HG03060 (cell line): ENCODE measurements around the gene ARID2.

Experiments
- ATAC-seq: cut with Tn5 transposase; IDR thresholded peaks from one replicate; pipeline ENCODE4 v1.9.1; 2021; ENCODE audit warnings: low read depth, moderate number of reproducible peaks; ENCODE audit not compliant: unreplicated experiment

Gene ARID2

DNA sequence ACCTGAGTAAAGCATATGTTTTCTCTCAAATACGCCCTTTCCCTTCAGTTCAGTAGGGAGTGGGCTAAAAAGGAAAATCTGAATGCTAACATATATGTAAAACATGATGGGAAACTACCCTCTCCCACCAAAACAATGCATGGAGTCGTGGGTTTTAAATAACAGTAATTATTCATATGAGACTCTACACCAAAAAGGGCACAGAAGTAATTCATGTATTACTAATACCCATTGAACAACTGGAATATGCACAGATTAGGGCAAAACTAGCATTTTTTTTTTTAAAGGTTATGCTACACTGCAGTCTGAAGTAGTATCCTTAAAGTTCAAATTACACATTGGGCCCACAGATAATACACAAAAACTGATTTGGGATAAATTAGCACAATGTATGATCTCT, 8.1 kb upstream of the ARID2 start:
- no peak for ATAC-seq

DNA sequence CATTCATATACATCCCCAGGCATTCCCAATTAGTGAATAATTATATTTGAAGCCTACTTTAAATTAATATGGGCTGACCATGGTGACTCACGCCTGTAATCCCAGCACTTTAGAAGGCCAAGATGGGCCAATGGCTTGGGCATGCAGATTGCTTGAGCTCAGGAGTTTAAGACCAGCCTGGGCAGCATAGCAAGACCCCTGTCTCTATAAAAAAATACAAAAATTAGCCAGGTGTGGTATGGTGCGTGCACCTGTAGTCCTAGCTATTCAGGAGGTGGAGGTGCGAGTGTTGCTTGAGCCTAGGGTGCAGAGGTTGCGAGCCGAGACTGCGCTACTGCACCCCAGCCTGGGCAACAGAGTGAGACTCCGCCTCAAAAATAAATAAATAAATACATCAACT, 7.6 kb upstream of the ARID2 start:
- no peak for ATAC-seq

DNA sequence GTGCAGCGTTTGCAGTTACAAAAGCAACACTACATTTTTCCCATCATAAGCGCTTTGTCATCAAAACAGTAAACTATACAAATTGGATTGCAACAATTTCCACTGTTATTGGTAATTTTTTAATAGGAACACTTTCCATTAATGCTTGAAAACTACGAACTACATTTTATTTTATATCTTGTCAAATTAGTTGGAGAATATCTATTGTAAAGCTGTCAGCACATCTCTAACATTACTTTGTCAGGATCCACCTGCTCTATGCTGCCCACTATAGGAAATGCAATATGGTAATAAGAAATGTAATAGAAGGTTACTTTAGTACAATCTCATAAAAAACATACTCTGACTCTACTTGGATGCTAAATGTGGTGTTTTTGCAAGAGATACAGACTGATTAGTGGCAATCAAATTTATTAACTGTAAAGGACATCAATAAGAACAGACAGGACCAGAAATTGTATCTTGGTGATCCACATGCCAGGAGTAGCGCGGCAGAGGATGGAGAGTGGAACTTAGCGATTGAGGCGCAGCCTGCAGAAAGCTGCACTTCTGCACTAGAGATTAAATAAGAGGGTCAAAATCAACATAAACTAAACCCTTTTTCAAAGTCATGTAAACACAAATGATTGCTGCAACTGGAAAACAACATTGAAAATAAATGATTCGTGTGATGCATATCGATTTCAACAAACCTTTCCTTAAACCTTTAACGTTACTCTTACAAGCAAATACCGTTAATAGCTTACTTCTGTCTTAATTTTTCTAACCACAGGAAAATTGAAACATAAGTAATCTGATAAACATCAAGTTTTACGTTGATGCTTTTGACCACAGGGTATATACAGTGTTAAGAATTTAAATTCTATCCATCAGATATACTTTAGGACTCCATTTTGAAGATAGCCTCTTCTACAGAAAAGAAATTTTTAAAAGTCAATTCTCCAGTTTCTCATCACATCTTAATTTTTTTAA, 3.6 kb upstream of the ARID2 start:
- ATAC-seq, result no peak

- ATAC-seq, result no peak
Measured at GRCh38 chr12:45726603-45727300, 2.8 kb upstream of the ARID2 start.

DNA sequence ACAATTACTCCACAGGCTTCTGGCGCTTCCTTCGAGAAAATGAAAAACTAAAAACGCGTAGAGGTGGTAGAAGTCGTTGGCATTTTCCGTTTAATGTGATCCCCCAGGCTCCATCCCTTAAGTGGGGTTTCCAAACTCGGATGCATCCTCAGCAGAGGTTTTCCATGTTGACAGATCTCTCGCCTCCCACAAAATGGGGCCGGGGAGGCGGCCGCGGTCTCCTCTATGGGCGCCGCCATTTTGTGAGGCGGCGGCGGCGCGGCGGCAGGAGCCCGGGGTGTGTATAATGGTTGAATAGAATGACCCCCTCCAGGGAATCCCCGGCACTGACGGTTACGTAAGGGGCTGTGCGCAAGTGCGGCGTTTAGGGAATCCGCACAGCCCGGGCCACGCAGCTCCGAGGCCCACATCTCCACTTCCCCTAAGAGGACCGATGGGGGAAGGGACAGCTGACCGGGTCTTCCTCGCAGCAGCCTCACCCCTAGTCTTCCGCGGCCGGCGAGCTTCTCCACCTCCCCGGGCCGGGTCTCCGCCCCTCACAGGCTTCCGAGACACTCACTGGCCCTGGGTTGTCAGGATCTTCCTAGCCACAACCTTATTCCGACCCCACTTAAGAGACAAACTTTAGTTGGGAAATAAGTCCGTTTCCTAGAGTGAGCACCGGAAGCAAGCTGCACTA, 2.1 kb upstream of the ARID2 start:
- ATAC-seq, result peak; percentile 48

DNA sequence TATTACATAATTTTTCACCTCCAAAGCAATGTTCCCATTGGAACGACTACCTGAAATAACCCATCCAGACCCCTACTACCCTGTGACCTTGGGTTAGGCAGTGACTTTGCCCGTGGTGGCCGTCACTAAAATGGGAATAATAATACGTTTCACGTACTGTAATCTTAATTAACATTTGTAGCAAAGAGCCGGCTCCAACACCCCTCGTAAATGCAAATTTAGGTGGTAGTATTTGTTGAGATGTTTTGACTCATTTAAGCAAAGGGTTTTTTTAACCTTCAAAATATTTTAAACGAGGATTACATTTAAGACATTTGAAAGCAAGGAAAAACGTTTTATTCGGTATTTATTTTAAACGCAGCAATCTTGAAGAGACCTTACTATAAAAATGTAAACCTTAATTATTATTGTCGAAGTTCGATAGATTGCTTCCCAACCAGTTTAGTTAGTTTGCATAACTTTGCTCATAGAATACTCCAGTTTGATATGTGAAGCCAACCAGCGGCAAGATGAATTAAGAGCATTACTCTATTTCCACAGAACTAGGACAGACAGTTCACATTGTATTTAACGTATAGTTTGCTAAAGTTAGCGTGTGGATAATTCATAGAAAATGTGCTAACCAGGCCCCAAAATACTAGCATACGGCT, 1.4 kb upstream of the ARID2 start:
- no peak for ATAC-seq

DNA sequence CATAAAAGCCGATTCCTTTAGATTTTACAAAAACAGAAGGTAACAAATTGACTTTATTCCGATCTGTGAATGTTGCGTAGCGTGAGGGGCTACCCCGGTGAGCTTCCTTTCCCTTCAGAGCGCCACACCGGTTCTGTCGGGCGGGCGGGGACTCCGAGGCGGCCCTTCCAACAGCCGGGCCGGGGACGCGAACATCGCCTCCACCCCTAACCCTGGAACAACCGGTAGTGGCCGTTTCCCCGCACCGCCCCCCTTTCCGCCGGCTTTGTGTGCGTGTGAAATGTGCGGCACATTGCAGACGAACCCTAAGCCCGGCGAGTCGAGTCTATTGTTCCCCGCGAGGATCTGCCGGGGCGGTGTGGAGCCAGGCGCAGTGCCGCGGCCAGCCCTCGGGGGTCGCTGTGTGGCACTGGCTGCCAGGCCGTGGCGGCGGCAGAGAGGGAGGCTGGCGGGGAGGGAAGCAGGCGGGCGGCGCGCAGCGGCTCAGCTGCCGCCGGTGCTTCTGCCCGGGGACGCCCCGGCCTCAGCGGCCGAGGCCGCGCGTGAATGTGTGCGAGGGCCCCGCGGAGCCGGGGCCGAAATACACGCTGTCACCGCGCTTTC, 775 bp upstream of the ARID2 start:
- ATAC-seq, result peak; percentile 41

- no peak for ATAC-seq
Measured at GRCh38 chr12:45730084-45730347, 510 bp downstream of the ARID2 start.

- ATAC-seq, result no peak
Measured at GRCh38 chr12:45730348-45731189, 1.1 kb downstream of the ARID2 start.

- no peak for ATAC-seq
Measured at GRCh38 chr12:45731190-45731775, 1.8 kb downstream of the ARID2 start.

GRCh38 chr12:45732250-45732649, 2.7 kb downstream of the ARID2 start:
- no peak for ATAC-seq

DNA sequence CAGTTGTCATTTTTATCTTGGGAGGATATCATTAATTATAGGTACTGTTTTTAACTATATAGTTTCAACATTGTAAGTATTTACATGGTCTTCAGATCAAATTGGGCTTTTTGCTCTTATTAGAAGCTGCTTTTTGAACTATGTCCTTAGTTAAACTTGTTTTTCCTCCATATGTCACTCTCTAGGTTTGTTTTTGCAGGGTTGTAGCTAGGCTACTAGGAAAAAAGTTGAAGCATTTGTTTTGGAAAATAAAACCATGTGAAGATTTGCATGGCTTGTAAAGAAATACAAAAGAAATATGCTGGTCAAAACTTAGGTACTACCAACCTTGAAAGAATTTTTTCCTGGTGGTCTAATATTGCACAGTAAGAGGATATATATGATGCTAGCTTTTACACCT, 3.4 kb downstream of the ARID2 start:
- no peak for ATAC-seq

- no peak for ATAC-seq
Measured at GRCh38 chr12:45737638-45738037, 8.1 kb downstream of the ARID2 start.

GRCh38 chr12:45742590-45742989, 13.1 kb downstream of the ARID2 start:
- no peak for ATAC-seq

DNA sequence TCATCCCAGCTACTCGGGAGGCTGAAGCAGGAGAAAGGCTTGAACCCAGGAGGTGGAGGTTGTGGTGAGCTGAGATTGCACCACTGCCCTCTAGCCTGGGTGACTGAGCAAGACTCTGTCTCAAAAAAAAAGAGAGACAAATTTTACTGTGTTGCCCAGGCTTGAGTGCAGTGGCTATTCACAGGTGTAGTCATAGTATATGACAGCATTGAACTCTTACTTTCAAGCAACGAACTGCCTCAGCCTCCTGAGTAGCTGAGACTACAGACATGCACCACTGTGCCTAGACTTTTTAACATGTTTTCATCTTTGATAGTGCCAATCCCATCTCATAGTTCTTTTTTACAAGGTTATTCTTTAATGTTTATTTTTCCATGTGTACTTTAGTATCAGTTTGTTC, 13.7 kb downstream of the ARID2 start:
- no peak for ATAC-seq

DNA sequence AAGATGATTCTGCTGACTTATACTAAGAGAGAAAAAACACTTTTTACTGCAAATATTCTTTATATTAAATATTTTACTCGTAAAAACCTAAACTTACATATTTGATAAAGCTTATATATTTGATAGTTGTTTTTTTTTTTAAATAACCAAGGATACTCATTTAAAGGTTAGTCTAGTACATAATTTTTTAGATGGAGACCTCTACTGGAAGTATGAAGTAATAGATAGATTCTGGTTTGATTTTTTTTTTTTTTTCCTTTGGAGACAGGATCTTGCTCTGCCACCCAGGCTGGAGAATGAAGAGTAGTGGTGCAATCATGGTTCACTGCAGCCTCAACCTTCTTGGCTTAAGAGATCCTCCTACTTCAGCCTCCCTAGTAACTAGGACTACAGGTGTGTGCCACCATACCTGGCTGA, 16.4 kb downstream of the ARID2 start:
- no peak for ATAC-seq

GRCh38 chr12:45756666-45757065, 27.2 kb downstream of the ARID2 start:
- no peak for ATAC-seq

GRCh38 chr12:45757172-45757571, 27.7 kb downstream of the ARID2 start:
- ATAC-seq, result no peak

DNA sequence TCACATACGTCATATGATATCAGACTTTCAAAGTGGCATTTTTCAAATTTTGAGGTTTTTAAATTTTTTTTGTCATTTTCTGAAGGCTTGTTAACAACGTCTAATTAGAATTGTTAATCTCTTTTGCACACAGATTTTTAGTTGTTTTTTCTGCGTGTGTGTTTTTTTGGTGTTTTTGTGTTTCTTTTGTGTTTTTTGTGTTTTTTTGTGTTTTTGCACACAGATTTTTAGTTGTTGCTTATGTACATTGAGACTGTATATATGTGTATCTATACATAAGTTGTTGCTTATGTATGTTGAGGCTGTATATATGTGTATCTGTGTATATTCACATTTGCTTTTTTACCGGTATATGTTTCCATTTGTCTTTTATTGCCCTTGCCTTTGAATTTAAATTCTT, 30.8 kb downstream of the ARID2 start:
- ATAC-seq, result no peak
